GM23248 (cell line): Measurements from ENCODE around the gene HOXB5. TPM values are rescaled to one million over a fixed set of nuclear protein-coding genes. Genes with fewer than 3 reads are reported as not detected.

ENCODE experiments used
- DNase-seq: peaks from one replicate; pipeline ENCODE4 v3.0.0-alpha.2; 2015
- H2AFZ ChIP-seq: fragments of 200-600 bp; sonication (generic); 2 replicates; pipeline ENCODE4 v1.6.1; 2016; ENCODE audit warnings: antibody characterized with exemption
- H3F3A ChIP-seq: fragments of 200-600 bp; sonication (generic); 2 replicates; pipeline ENCODE4 v1.6.1; 2016; ENCODE audit warnings: mild to moderate bottlenecking, antibody characterized with exemption, mixed run types; ENCODE audit not compliant: insufficient read depth
- H3K27ac ChIP-seq: fragments of 200-600 bp; sonication (generic); 2 replicates; pipeline ENCODE4 v1.5.1; 2016; ENCODE audit warnings: mild to moderate bottlenecking
- H3K27me3 ChIP-seq: fragments of 200-600 bp; sonication (generic); replicated peaks from 2 replicates; pipeline ENCODE4 v1.6.1; 2016; ENCODE audit warnings: mild to moderate bottlenecking; ENCODE audit not compliant: insufficient read depth
- H3K36me3 ChIP-seq: fragments of 200-600 bp; sonication (generic); 2 replicates; pipeline ENCODE4 v1.6.1; 2016; ENCODE audit warnings: low read depth, mild to moderate bottlenecking
- H3K4me1 ChIP-seq: fragments of 200-600 bp; sonication (generic); 2 replicates; pipeline ENCODE4 v1.6.1; 2016; ENCODE audit warnings: mild to moderate bottlenecking; ENCODE audit not compliant: insufficient read depth
- H3K4me2 ChIP-seq: fragments of 200-600 bp; sonication (generic); one replicate; pipeline ENCODE4 v1.6.1; 2016; ENCODE audit warnings: mild to moderate bottlenecking; ENCODE audit not compliant: unreplicated experiment
- H3K4me3 ChIP-seq: fragments of 200-600 bp; sonication (generic); 2 replicates; pipeline ENCODE4 v1.5.1; 2016; ENCODE audit warnings: mild to moderate bottlenecking
- H3K79me2 ChIP-seq: fragments of 200-600 bp; sonication (generic); 2 replicates; pipeline ENCODE4 v1.6.1; 2016; ENCODE audit warnings: mild to moderate bottlenecking; ENCODE audit not compliant: insufficient read depth
- H3K9ac ChIP-seq: fragments of 200-600 bp; sonication (generic); 2 replicates; pipeline ENCODE4 v1.6.1; 2016; ENCODE audit warnings: mild to moderate bottlenecking
- H3K9me2 ChIP-seq: fragments of 200-600 bp; sonication (generic); 2 replicates; pipeline ENCODE4 v1.6.1; 2016; ENCODE audit warnings: mixed run types, mild to moderate bottlenecking, moderate library complexity; ENCODE audit not compliant: insufficient read depth
- H3K9me3 ChIP-seq: fragments of 200-600 bp; sonication (generic); one replicate; pipeline ENCODE4 v1.6.1; 2017; ENCODE audit warnings: low read depth
- H4K20me1 ChIP-seq: fragments of 200-600 bp; sonication (generic); 2 replicates; pipeline ENCODE4 v1.6.0; 2016; ENCODE audit not compliant: insufficient read depth
- EZH2 ChIP-seq: fragments of 200-600 bp; sonication (generic); IDR thresholded peaks from 2 replicates; pipeline ENCODE4 v1.6.1; 2018; ENCODE audit warnings: antibody characterized with exemption, mild to moderate bottlenecking; ENCODE audit not compliant: insufficient read depth, poor library complexity, severe bottlenecking
- EZH2phosphoT487 ChIP-seq: fragments of 200-600 bp; sonication (generic); IDR thresholded peaks from 2 replicates; pipeline ENCODE4 v1.6.1; 2018; ENCODE audit warnings: antibody characterized with exemption, moderate library complexity, mild to moderate bottlenecking, low read depth; ENCODE audit not compliant: insufficient read depth
- WGBS, 2 experiments: methylation state at CpG; one replicate each; pipeline ENCODE4 v1.1.6; 2015 to 2017; ENCODE audit warnings: low lambda C conversion rate in 2 of 2, low coverage in 1 of 2; ENCODE audit errors: missing lambda C conversion rate in 2 of 2; 5-methylcytosine and 5-hydroxymethylcytosine counted together
- in situ Hi-C: fragments of 300-500 bp; cut with MboI; formaldehyde crosslinking; loops from 2 replicates; pipeline ENCODE4 v1.15.0; 2020
- polyA plus RNA-seq: library from polyadenylated mRNA; unstranded; fragments of >200 nt; fragmentation: Nextera tagmentation; extraction: Ambion mirVana; gene quantifications from 2 replicates; pipeline ENCODE4 v1.2.1, GENCODE V29; 2016
- total RNA-seq: library from RNA; depleted of rRNA; stranded (reverse); fragments of >200 nt; shearing (Covaris generic); gene quantifications from 2 replicates; pipeline ENCODE4 v1.2.3, GENCODE V29; 2014

HOXB5 gene
- total and polyA plus RNA-seq, 2 experiments from 2014 or later = 0.22 to 2.0 TPM

GRCh38 chr17:48618256-48618896 lies 24.8 kb upstream of the HOXB5 start:
- H3K36me3 ChIP-seq = no peaks in the 10 kb centered on the region
- peaks cover 97% of the 10 kb centered on the region for H3K27me3 ChIP-seq
- H3K4me1 ChIP-seq = no peaks in the 10 kb centered on the region
- H3K9me2 ChIP-seq = no peaks in the 10 kb centered on the region
- H3K4me2 ChIP-seq = peak overlapping the region; percentile 33
- no peak overlapping the region for H3K27ac ChIP-seq
- TF ChIP-seq EZH2 = no peak
- TF ChIP-seq EZH2phosphoT487 = no peak; the same call in 1 of the 2 replicates
- no peaks in the 10 kb centered on the region for H3F3A ChIP-seq
- peak overlapping the region; percentile 21; the same call in 1 of the 2 replicates for H3K4me3 ChIP-seq
- H3K9ac ChIP-seq = no peak overlapping the region
- H2AFZ ChIP-seq = no peak overlapping the region
- peak; percentile 92 for DNase-seq
- in situ Hi-C loops = no loop called here
- H4K20me1 ChIP-seq = no peaks in the 10 kb centered on the region
- no peaks in the 10 kb centered on the region for H3K9me3 ChIP-seq
- 6% methylated on average over 25 of the region's 25 CpGs for WGBS, 2 experiments
- H3K79me2 ChIP-seq = no peaks in the 10 kb centered on the region

GRCh38 chr17:48617471-48618255 lies 24.1 kb upstream of the HOXB5 start:
- peaks cover 90% of the 10 kb centered on the region for H3K27me3 ChIP-seq
- in situ Hi-C loops = no loop called here
- H3F3A ChIP-seq = no peaks in the 10 kb centered on the region
- H3K79me2 ChIP-seq = no peaks in the 10 kb centered on the region
- no peak overlapping the region for H3K9ac ChIP-seq
- DNase-seq = peak; percentile 21
- H3K9me3 ChIP-seq = no peaks in the 10 kb centered on the region
- no peak overlapping the region for H3K27ac ChIP-seq
- H3K4me3 ChIP-seq = no peak overlapping the region
- no peaks in the 10 kb centered on the region; the same call in 1 of the 2 replicates for H3K4me1 ChIP-seq
- no peak overlapping the region for H2AFZ ChIP-seq
- H3K4me2 ChIP-seq = no peak overlapping the region
- no peaks in the 10 kb centered on the region for H3K36me3 ChIP-seq
- H4K20me1 ChIP-seq = no peaks in the 10 kb centered on the region
- 13 to 15% methylated on average over 41 to 43 of the region's 43 CpGs for WGBS, 2 experiments
- peak; percentile 40 for TF ChIP-seq EZH2
- TF ChIP-seq EZH2phosphoT487 = no peak
- no peaks in the 10 kb centered on the region for H3K9me2 ChIP-seq

- no peak overlapping the region for H3K27ac ChIP-seq
- in situ Hi-C loops = no loop called here
- no peak overlapping the region for H2AFZ ChIP-seq
- no peaks in the 10 kb centered on the region for H3K36me3 ChIP-seq
- no peaks in the 10 kb centered on the region for H3K9me3 ChIP-seq
- no peak overlapping the region for H3K9ac ChIP-seq
- H3K27me3 ChIP-seq = peaks cover 82% of the 10 kb centered on the region
- H3K9me2 ChIP-seq = no peaks in the 10 kb centered on the region
- no peak overlapping the region for H3K4me3 ChIP-seq
- no peaks in the 10 kb centered on the region for H3F3A ChIP-seq
- no peaks in the 10 kb centered on the region for H3K79me2 ChIP-seq
- DNase-seq = no peak
- no peaks in the 10 kb centered on the region for H4K20me1 ChIP-seq
- H3K4me2 ChIP-seq = no peak overlapping the region
- H3K4me1 ChIP-seq = no peaks in the 10 kb centered on the region; the same call in 1 of the 2 replicates
- TF ChIP-seq EZH2 (peak; percentile 57), EZH2phosphoT487 (0 out of 2 replicates have a peak, but pooled peaks have one; percentile 32)
- 26 to 30% methylated on average over 15 of the region's 15 CpGs for WGBS, 2 experiments
Observed at GRCh38 chr17:48616717-48617470, 23.3 kb upstream of the HOXB5 start.

- Histone ChIP-seq H3K9me3 (no peaks in the 10 kb centered on the region), H3K4me3 (no peak overlapping the region), H3K9me2 (no peaks in the 10 kb centered on the region), H4K20me1 (no peaks in the 10 kb centered on the region), H3K27ac (no peak overlapping the region), H3K27me3 (peaks cover 75% of the 10 kb centered on the region), H3K9ac (no peak overlapping the region), H3K36me3 (no peaks in the 10 kb centered on the region), H3K4me1 (no peaks in the 10 kb centered on the region; the same call in 1 of the 2 replicates), H3K79me2 (no peaks in the 10 kb centered on the region), H2AFZ (no peak overlapping the region), H3F3A (no peaks in the 10 kb centered on the region), H3K4me2 (no peak overlapping the region)
- TF ChIP-seq EZH2 (no peak), EZH2phosphoT487 (0 out of 2 replicates have a peak, but pooled peaks have one; percentile 17)
- WGBS, 2 experiments = 29 to 30% methylated on average over 16 to 17 of the region's 17 CpGs
- DNase-seq = no peak
- in situ Hi-C loops = no loop called here
Observed at GRCh38 chr17:48615963-48616716, 22.6 kb upstream of the HOXB5 start.
